Activated CD4-positive, alpha-beta T cell treated with anti-CD3 and anti-CD28 coated beads for 36 hours (primary cell): Measurements from ENCODE around the gene GINS2. TPM values are rescaled to one million over a fixed set of nuclear protein-coding genes. Genes with fewer than 3 reads are reported as not detected.

ENCODE experiments used
- ATAC-seq: fragments of 200-7000 bp; cut with Tn5 transposase; one replicate; pipeline ENCODE4 v1.10.0; 2021; ENCODE audit warnings: mild to moderate bottlenecking, moderate library complexity
- CTCF ChIA-PET: fragments of 350-600 bp; sonication (Branson Sonifier 250); formaldehyde crosslinking; loops from one replicate; lab custom pipeline; 2021; ENCODE audit warnings: antibody characterized with exemption; lab: Charles Lee
- POLR2A ChIA-PET: fragments of 350-600 bp; sonication (Branson Sonifier 250); formaldehyde crosslinking; loops from one replicate; lab custom pipeline; 2021; ENCODE audit warnings: antibody characterized with exemption, inconsistent platforms; lab: Charles Lee
- DNase-seq: peaks from one replicate; pipeline ENCODE4 v3.0.0-alpha.2; 2020
- H3K27ac Mint-ChIP-seq: one replicate; pipeline ENCODE4 v1.8.0; 2021; ENCODE audit warnings: mixed read lengths
- H3K27me3 Mint-ChIP-seq: one replicate; pipeline ENCODE4 v1.8.0; 2021; ENCODE audit warnings: mixed read lengths
- H3K36me3 Mint-ChIP-seq: one replicate; pipeline ENCODE4 v1.8.0; 2021; ENCODE audit warnings: low read depth, mixed read lengths
- H3K4me1 Mint-ChIP-seq: one replicate; pipeline ENCODE4 v1.8.0; 2021; ENCODE audit warnings: mixed read lengths
- H3K4me3 Mint-ChIP-seq: one replicate; pipeline ENCODE4 v1.8.0; 2021; ENCODE audit warnings: mild to moderate bottlenecking, moderate library complexity, mixed read lengths
- H3K9me3 Mint-ChIP-seq: one replicate; pipeline ENCODE4 v1.8.0; 2021; ENCODE audit warnings: low read depth, mixed read lengths
- intact Hi-C, 2 experiments: fragments of 100-400 bp; cut with DNase I in 1 of 2; cut with micrococcal nuclease in 1 of 2; formaldehyde crosslinking; loops; one replicate each; pipeline versions ENCODE4 v1.14.2 to v1.15.1; 2022 to 2024; cut with DNase I, micrococcal nuclease
- total RNA-seq, 2 experiments: library from RNA; stranded (reverse); gene quantifications; one replicate each; pipeline ENCODE4 v1.2.3, GENCODE V29; 2021

The GINS2 gene
- total RNA-seq, 2 experiments from 2014 or later = 86.4 to 87.5 TPM

DNA sequence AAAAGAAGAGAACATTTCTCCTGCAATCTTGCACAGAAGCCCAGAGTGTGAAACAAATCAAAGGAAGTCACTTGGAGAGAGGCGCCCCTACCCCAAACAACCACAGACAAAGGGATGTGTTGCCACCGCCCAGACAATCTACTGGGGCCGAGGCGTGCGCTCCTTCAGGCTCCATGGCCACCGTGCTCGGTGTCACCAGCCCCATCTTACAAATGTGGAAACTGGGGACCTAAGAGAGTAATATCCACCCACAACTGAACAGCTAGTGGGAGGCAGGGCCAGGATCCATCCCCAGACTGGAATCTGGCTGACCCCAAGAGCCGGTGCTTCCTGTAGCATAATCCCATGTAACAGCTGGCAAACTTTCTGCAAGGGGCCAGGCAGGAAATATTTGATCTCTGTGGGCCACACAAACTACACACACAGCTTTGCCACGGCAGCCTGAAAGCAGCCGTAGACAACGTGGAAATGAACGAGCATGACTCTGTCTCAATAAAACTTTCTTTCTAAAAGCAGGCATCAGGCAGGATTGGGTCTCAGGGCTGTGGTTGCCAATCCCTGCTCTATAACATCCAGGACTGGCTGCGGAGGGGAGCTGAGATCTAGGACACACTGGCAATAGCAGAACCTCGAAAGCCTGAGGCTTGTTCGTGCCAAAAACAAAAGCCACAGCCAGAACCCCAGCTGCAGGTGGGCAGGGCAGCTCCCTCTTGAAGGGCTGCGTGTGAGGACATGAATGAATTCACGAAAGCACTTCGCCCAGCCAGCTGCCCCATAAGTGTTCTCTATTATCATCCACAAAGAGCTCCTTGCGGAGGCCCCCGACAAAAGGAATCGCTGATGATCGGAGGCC lies 26.6 kb upstream of the GINS2 start:
- CTCF ChIA-PET = interaction anchor here (0.6 to 3.3 kb wide), 7 partner anchors 23 to 307 kb away, joined by 3 to 26 read pairs (median 4); partner anchors contain the start of gene GINS2

DNA sequence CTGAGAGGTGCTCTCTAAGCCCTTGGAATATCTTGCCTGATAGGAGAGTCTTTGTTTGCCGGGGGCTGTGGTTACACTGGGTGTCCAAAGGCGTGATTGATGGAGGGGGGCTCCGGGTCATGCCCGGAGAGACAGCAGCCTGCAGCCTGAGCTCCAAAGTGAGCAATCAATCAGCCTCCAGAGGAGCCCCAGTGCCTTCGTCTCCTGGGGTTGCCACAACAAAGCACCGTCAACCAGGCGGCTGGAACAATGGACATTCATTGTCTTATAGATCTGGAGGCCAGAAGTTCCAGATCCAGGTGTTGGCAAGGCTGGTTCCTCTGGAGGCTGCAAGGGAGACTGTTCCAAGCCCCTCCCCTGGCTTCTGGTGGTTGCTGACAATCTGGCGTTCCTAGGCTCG lies 24.0 kb upstream of the GINS2 start:
- H3K36me3 Mint-ChIP-seq = peaks cover 2% of the 10 kb centered on the region
- ChIA-PET POLR2A (no interaction called here), CTCF (interaction anchor here (0.6 to 0.7 kb wide), 2 partner anchors 51 to 576 kb away, joined by 3 read pairs; no protein-coding TSS in a partner anchor)
- ATAC-seq (no peak), DNase-seq (no peak)
- H3K27ac Mint-ChIP-seq = no peak overlapping the region
- peaks cover 4% of the 10 kb centered on the region for H3K9me3 Mint-ChIP-seq
- no peak overlapping the region for H3K4me3 Mint-ChIP-seq
- intact Hi-C loops = no loop called here
- no peaks in the 10 kb centered on the region for H3K27me3 Mint-ChIP-seq
- peaks cover 3% of the 10 kb centered on the region for H3K4me1 Mint-ChIP-seq

More for the DNA sequence above, 26.6 kb upstream of the GINS2 start:
- no peaks in the 10 kb centered on the region for H3K27me3 Mint-ChIP-seq
- H3K27ac Mint-ChIP-seq = no peak overlapping the region
- H3K36me3 Mint-ChIP-seq = peaks cover 2% of the 10 kb centered on the region
- H3K9me3 Mint-ChIP-seq = peaks cover 4% of the 10 kb centered on the region
- POLR2A ChIA-PET = no interaction called here
- DNase-seq (no peak), ATAC-seq (no peak)
- H3K4me1 Mint-ChIP-seq = peaks cover 3% of the 10 kb centered on the region
- intact Hi-C loops = loop anchor here (2.0 to 5.0 kb wide), 3 partner anchors 43 to 413 kb away; no protein-coding TSS in a partner anchor
- H3K4me3 Mint-ChIP-seq = no peak overlapping the region

DNA sequence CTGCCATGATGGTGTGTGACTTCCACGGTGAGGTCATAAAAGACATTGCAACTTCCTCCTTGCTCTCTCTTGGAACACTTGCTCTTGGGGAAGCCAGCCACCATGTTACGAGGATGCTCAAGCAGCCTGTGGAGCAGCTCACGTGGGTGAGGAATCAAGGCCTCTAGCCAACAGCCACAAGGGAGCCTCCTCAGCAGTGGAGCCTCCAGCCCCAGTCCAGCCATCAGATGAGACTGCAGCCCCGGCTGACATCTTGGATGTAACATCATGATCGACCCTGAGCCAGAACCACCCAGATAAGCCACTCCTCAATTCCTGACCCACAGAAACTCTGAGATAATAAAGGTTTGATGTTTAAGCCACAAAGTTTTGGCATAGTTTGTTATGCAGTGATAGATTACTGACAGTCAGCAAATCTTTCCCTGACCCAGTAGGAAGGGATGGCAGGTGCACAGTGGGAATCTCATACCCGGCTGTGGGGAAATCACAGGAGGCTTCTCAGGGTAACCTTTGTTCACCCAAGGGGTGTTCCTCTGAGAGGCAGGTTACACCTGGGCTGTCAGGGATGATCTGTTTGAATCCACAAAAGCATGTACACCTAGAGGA lies 23.3 kb upstream of the GINS2 start:
- no peak overlapping the region for H3K27ac Mint-ChIP-seq
- CTCF ChIA-PET = interaction anchor here (0.7 kb wide), 1 partner anchor 575 kb away, joined by 3 read pairs; no protein-coding TSS in a partner anchor

DNA sequence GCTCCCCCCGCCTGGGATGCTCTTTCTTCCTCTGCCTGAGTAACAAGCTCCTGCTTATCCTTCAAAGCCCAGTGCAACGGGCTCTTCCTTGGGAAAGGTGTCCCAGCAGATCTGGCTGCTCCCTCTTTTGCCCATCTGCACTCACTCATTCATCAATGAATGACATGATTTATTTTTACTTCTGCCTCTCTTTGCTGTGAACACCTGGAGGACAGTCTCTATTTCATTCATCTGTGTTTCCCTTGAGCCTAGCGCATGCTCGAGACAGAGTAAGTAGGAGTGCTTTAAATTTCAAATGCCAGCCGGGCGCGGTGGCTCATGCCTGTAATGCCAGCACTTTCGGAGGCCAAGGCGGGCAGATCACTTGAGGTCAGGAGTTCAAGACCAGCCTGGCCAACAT lies 22.0 kb upstream of the GINS2 start:
- ChIA-PET POLR2A (no interaction called here), CTCF (no interaction called here)
- Mint-ChIP-seq H3K4me1 (peaks cover 3% of the 10 kb centered on the region), H3K27ac (no peak overlapping the region), H3K9me3 (peaks cover 4% of the 10 kb centered on the region), H3K36me3 (peaks cover 2% of the 10 kb centered on the region), H3K27me3 (no peaks in the 10 kb centered on the region), H3K4me3 (no peak overlapping the region)
- intact Hi-C loops = no loop called here
- no peak for DNase-seq
- no peak for ATAC-seq

More for the DNA sequence above, 23.3 kb upstream of the GINS2 start:
- no peak for ATAC-seq
- intact Hi-C loops = no loop called here
- peaks cover 3% of the 10 kb centered on the region for H3K4me1 Mint-ChIP-seq
- no peak overlapping the region for H3K4me3 Mint-ChIP-seq
- H3K36me3 Mint-ChIP-seq = peaks cover 2% of the 10 kb centered on the region
- POLR2A ChIA-PET = interaction anchor here (0.6 kb wide), 1 partner anchor 103 kb away, joined by 5 read pairs; no protein-coding TSS in a partner anchor
- no peak for DNase-seq
- no peaks in the 10 kb centered on the region for H3K27me3 Mint-ChIP-seq
- H3K9me3 Mint-ChIP-seq = peaks cover 4% of the 10 kb centered on the region

- CTCF ChIA-PET = no interaction called here
- intact Hi-C loops = no loop called here
These were observed 21.2 kb upstream of the GINS2 start for GRCh38 chr16:85709766-85710585.

GRCh38 chr16:85708338-85708737 lies 19.6 kb upstream of the GINS2 start:
- Mint-ChIP-seq H3K4me3 (no peak overlapping the region), H3K4me1 (no peaks in the 10 kb centered on the region), H3K9me3 (peaks cover 4% of the 10 kb centered on the region), H3K36me3 (peaks cover 2% of the 10 kb centered on the region), H3K27me3 (no peaks in the 10 kb centered on the region), H3K27ac (no peak overlapping the region)
- ChIA-PET POLR2A (no interaction called here), CTCF (no interaction called here)
- ATAC-seq = no peak
- no peak for DNase-seq
- intact Hi-C loops = no loop called here

More at GRCh38 chr16:85709766-85710585, 21.2 kb upstream of the GINS2 start:
- Mint-ChIP-seq H3K27ac (no peak overlapping the region), H3K4me1 (no peaks in the 10 kb centered on the region), H3K27me3 (no peaks in the 10 kb centered on the region), H3K36me3 (peaks cover 2% of the 10 kb centered on the region), H3K9me3 (peaks cover 4% of the 10 kb centered on the region), H3K4me3 (no peak overlapping the region)
- POLR2A ChIA-PET = no interaction called here
- no peak for ATAC-seq
- DNase-seq = no peak

GRCh38 chr16:85707528-85708095 lies 18.9 kb upstream of the GINS2 start:
- H3K4me3 Mint-ChIP-seq = no peak overlapping the region
- POLR2A ChIA-PET = no interaction called here
- peaks cover 4% of the 10 kb centered on the region for H3K9me3 Mint-ChIP-seq
- DNase-seq = no peak
- no peaks in the 10 kb centered on the region for H3K27me3 Mint-ChIP-seq
- peaks cover under 1% of the 10 kb centered on the region for H3K36me3 Mint-ChIP-seq
- H3K27ac Mint-ChIP-seq = no peak overlapping the region
- H3K4me1 Mint-ChIP-seq = no peaks in the 10 kb centered on the region
- no peak for ATAC-seq
- CTCF ChIA-PET = no interaction called here
- intact Hi-C loops = no loop called here

DNA sequence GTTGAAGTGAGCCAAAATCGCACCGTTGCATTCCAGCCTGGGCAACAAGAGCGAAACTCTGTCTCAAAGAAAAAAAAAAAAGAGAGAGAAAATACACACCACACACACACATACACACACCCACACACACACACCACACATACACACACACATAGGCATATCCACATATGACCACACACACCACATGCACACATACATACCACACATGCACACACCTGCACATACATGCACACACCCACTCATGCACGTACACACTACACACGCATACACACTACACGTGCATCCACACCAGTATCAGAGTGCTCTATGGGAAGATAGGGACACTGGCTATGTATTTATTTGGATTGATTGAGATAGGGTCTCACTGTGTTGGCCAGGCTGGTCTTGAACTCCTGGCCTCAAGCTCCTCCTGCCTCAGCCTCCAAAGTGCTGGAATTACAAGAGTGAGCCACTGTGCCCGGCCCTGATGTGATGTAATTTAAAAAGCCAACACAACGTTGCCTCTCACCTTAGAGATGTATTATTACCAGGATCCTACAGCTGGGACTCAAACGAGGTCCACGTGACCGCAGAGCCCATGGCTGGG lies 17.8 kb upstream of the GINS2 start:
- ChIA-PET POLR2A (interaction anchor here (0.6 kb wide), 1 partner anchor 11 kb away, joined by 3 read pairs; no protein-coding TSS in a partner anchor), CTCF (interaction anchor here (0.7 kb wide), 1 partner anchor 47 kb away, joined by 3 read pairs; no protein-coding TSS in a partner anchor)
- DNase-seq = no peak
- H3K36me3 Mint-ChIP-seq = no peaks in the 10 kb centered on the region
- no peaks in the 10 kb centered on the region for H3K9me3 Mint-ChIP-seq
- H3K27ac Mint-ChIP-seq = no peak overlapping the region
- H3K4me1 Mint-ChIP-seq = no peaks in the 10 kb centered on the region
- no peaks in the 10 kb centered on the region for H3K27me3 Mint-ChIP-seq
- intact Hi-C loops = no loop called here
- ATAC-seq = no peak
- no peak overlapping the region for H3K4me3 Mint-ChIP-seq

GRCh38 chr16:85704900-85705846 lies 16.4 kb upstream of the GINS2 start:
- Mint-ChIP-seq H3K27ac (no peak overlapping the region), H3K4me1 (no peaks in the 10 kb centered on the region), H3K9me3 (no peaks in the 10 kb centered on the region), H3K36me3 (no peaks in the 10 kb centered on the region), H3K27me3 (no peaks in the 10 kb centered on the region), H3K4me3 (no peak overlapping the region)
- DNase-seq (no peak), ATAC-seq (no peak)
- ChIA-PET POLR2A (no interaction called here), CTCF (interaction anchor here (0.6 to 1.2 kb wide), 2 partner anchors 12 to 1778 kb away, joined by 3 read pairs; no protein-coding TSS in a partner anchor)
- intact Hi-C loops = no loop called here

GRCh38 chr16:85704011-85704410 lies 15.3 kb upstream of the GINS2 start:
- no peak overlapping the region for H3K4me3 Mint-ChIP-seq

More at GRCh38 chr16:85704011-85704410, 15.3 kb upstream of the GINS2 start:
- no peaks in the 10 kb centered on the region for H3K27me3 Mint-ChIP-seq
- H3K4me1 Mint-ChIP-seq = no peaks in the 10 kb centered on the region
- intact Hi-C loops = no loop called here
- H3K27ac Mint-ChIP-seq = no peak overlapping the region
- no peaks in the 10 kb centered on the region for H3K9me3 Mint-ChIP-seq
- no peaks in the 10 kb centered on the region for H3K36me3 Mint-ChIP-seq
- CTCF ChIA-PET = no interaction called here
- ATAC-seq (no peak), DNase-seq (no peak)
- POLR2A ChIA-PET = no interaction called here
